ENCODE results near the gene SCNN1B.
"Not testable (repeated sequence)": the region's sequence is repeated elsewhere in the genome, so short reads cannot be mapped to it uniquely, and the experiment has no call there.

SCNN1B gene
- total RNA-seq = 0 reads per million in 3 experiments

- no peak for DNase-seq
These were observed at the start of gene SCNN1B for GRCh38 chr16:23302045-23302956. SCNN1B (plus strand) TSS chr16:23302302; CDS start chr16:23348600, 46,298 bp downstream.

GRCh38 chr16:23252310-23252709 lies 49.8 kb upstream of the SCNN1B start:
- DNase-seq = no peak

GRCh38 chr16:23253650-23254049 lies 48.5 kb upstream of the SCNN1B start:
- DNase-seq = not testable (repeated sequence)

GRCh38 chr16:23254338-23254737 lies 47.8 kb upstream of the SCNN1B start:
- DNase-seq = no peak

- DNase-seq = no peak
These were observed 47.1 kb upstream of the SCNN1B start for GRCh38 chr16:23255000-23255399.

GRCh38 chr16:23256440-23256839 lies 45.7 kb upstream of the SCNN1B start:
- no peak for DNase-seq

- no peak for DNase-seq
These were observed 44.4 kb upstream of the SCNN1B start for GRCh38 chr16:23257682-23258081.

GRCh38 chr16:23258919-23259237 lies 43.2 kb upstream of the SCNN1B start:
- DNase-seq = no peak

- DNase-seq = no peak
These were observed 34.5 kb upstream of the SCNN1B start for GRCh38 chr16:23267647-23268046.

GRCh38 chr16:23268561-23268960 lies 33.5 kb upstream of the SCNN1B start:
- DNase-seq = no peak

- no peak for DNase-seq
These were observed 32.7 kb upstream of the SCNN1B start for GRCh38 chr16:23269248-23269953.

- DNase-seq = no peak
These were observed 31.4 kb upstream of the SCNN1B start for GRCh38 chr16:23270654-23271053.

GRCh38 chr16:23274968-23275367 lies 27.1 kb upstream of the SCNN1B start:
- DNase-seq = no peak

GRCh38 chr16:23276821-23277220 lies 25.3 kb upstream of the SCNN1B start:
- DNase-seq = no peak

- no peak for DNase-seq
These were observed 24.1 kb upstream of the SCNN1B start for GRCh38 chr16:23278031-23278430.

GRCh38 chr16:23279721-23280153 lies 22.4 kb upstream of the SCNN1B start:
- DNase-seq = no peak

- DNase-seq = no peak
These were observed 21.6 kb upstream of the SCNN1B start for GRCh38 chr16:23280483-23280967.

- no peak for DNase-seq
These were observed 19.5 kb upstream of the SCNN1B start for GRCh38 chr16:23282568-23282967.

- DNase-seq = no peak
These were observed 18.5 kb upstream of the SCNN1B start for GRCh38 chr16:23283571-23283970.

GRCh38 chr16:23284584-23284983 lies 17.5 kb upstream of the SCNN1B start:
- DNase-seq = no peak

- no peak for DNase-seq
These were observed 16.0 kb upstream of the SCNN1B start for GRCh38 chr16:23286131-23286532.

- DNase-seq = no peak
These were observed 13.9 kb upstream of the SCNN1B start for GRCh38 chr16:23288209-23288608.

GRCh38 chr16:23288726-23289512 lies 13.2 kb upstream of the SCNN1B start:
- no peak for DNase-seq
